IMR-90 (cell line): ENCODE data around the gene RAD51AP2. TPM values are rescaled to one million over a fixed set of nuclear protein-coding genes. Genes with fewer than 3 reads are reported as not detected.

Experiments used
- ATAC-seq: fragments of 200-7000 bp; cut with Tn5 transposase; 2 replicates; pipeline ENCODE4 v1.9.1; 2020; ENCODE audit warnings: low read depth, mild to moderate bottlenecking, moderate library complexity
- BruUV-seq: library from RNA; stranded (reverse); fragments of 400-500 nt; replicated peaks from 2 replicates; lab custom pipeline; 2021; lab: Mats Ljungman, UMichigan
- CTCF ChIA-PET: fragments of 300-600 bp; formaldehyde crosslinking; extraction: SDS; loops from one replicate; lab custom pipeline; 2021; ENCODE audit warnings: antibody characterized with exemption; lab: Yijun Ruan, JAX
- POLR2A ChIA-PET: fragments of 300-600 bp; sonication (Branson Sonifier 250); formaldehyde crosslinking; loops from one replicate; lab custom pipeline; 2022; ENCODE audit warnings: antibody characterized with exemption; ENCODE audit not compliant: unreplicated experiment; lab: Charles Lee
- DNase-seq: peaks from one replicate; pipeline ENCODE4 v3.0.0; 2013
- H2AFZ ChIP-seq: replicated peaks from 2 replicates; pipeline ENCODE3; 2013; ENCODE audit warnings: low read length, mild to moderate bottlenecking; ENCODE audit not compliant: poor library complexity
- H2AK5ac ChIP-seq: 2 replicates; pipeline ENCODE4 v1.6.1; 2013; ENCODE audit warnings: low read depth, low read length, inconsistent platforms
- H2AK9ac ChIP-seq: replicated peaks from 2 replicates; pipeline ENCODE3; 2013; ENCODE audit warnings: mild to moderate bottlenecking, low read depth, low read length, moderate library complexity; ENCODE audit not compliant: poor library complexity
- H2BK120ac ChIP-seq: 2 replicates; pipeline ENCODE4 v1.6.1; 2013; ENCODE audit warnings: low read depth, low read length, inconsistent platforms
- H2BK15ac ChIP-seq: 3 replicates; pipeline ENCODE4 v1.6.1; 2013; ENCODE audit warnings: low read depth, low read length, inconsistent platforms
- H2BK20ac ChIP-seq: 2 replicates; pipeline ENCODE4 v1.6.1; 2013; ENCODE audit warnings: low read depth, mild to moderate bottlenecking, inconsistent platforms, low read length, moderate library complexity
- H2BK5ac ChIP-seq: 2 replicates; pipeline ENCODE4 v1.6.1; 2013; ENCODE audit warnings: mild to moderate bottlenecking, low read depth, low read length, inconsistent platforms; ENCODE audit not compliant: poor library complexity, severe bottlenecking
- H3K14ac ChIP-seq: replicated peaks from 2 replicates; pipeline ENCODE4 v1.6.1; 2013; ENCODE audit warnings: low read depth, low read length, inconsistent platforms
- H3K18ac ChIP-seq: 2 replicates; pipeline ENCODE4 v1.6.1; 2013; ENCODE audit warnings: low read depth, low read length, control low read depth
- H3K23ac ChIP-seq: 2 replicates; pipeline ENCODE4 v1.6.1; 2013; ENCODE audit warnings: low read depth, low read length, inconsistent platforms
- H3K27ac ChIP-seq: 2 replicates; pipeline ENCODE4 v1.5.1; 2013; ENCODE audit warnings: mild to moderate bottlenecking, control low read depth, low read length; ENCODE audit not compliant: insufficient read depth
- H3K27me3 ChIP-seq: 2 replicates; pipeline ENCODE4 v1.6.1; 2013; ENCODE audit warnings: low read length; ENCODE audit not compliant: control insufficient read depth, insufficient read depth
- H3K36me3 ChIP-seq: 2 replicates; pipeline ENCODE4 v1.6.1; 2013; ENCODE audit warnings: low read length, mixed read lengths; ENCODE audit not compliant: control insufficient read depth, insufficient read depth
- H3K4ac ChIP-seq: 2 replicates; pipeline ENCODE4 v1.6.1; 2013; ENCODE audit warnings: low read depth, low read length, inconsistent platforms
- H3K4me1 ChIP-seq: 2 replicates; pipeline ENCODE4 v1.6.1; 2013; ENCODE audit warnings: low read length, mixed read lengths; ENCODE audit not compliant: control insufficient read depth, insufficient read depth
- H3K4me2 ChIP-seq: 2 replicates; pipeline ENCODE4 v1.6.1; 2013; ENCODE audit warnings: low read depth, mild to moderate bottlenecking, control low read depth, low read length, moderate library complexity
- H3K4me3 ChIP-seq: 2 replicates; pipeline ENCODE4 v1.5.1; 2013; ENCODE audit warnings: low read depth, mild to moderate bottlenecking, control low read depth, low read length, moderate library complexity; ENCODE audit not compliant: insufficient read depth
- H3K56ac ChIP-seq: 2 replicates; pipeline ENCODE4 v1.6.1; 2013; ENCODE audit warnings: low read length, inconsistent platforms; ENCODE audit not compliant: insufficient read depth; ENCODE audit errors: extremely low read depth
- H3K79me1 ChIP-seq, 2 experiments: 2 replicates each; pipeline ENCODE4 v1.6.1; 2013; ENCODE audit warnings: low read length in 2 of 2, inconsistent platforms in 1 of 2, low read depth in 1 of 2
- H3K9ac ChIP-seq: 2 replicates; pipeline ENCODE4 v1.6.1; 2013; ENCODE audit warnings: low read depth, low read length, control low read depth
- H3K9me1 ChIP-seq: 2 replicates; pipeline ENCODE4 v1.6.1; 2013; ENCODE audit warnings: low read length, inconsistent platforms; ENCODE audit not compliant: insufficient read depth
- H3K9me3 ChIP-seq: 2 replicates; pipeline ENCODE4 v1.6.1; 2013; ENCODE audit warnings: low read length; ENCODE audit not compliant: control insufficient read depth, insufficient read depth
- H4K20me1 ChIP-seq: 2 replicates; pipeline ENCODE4 v1.6.1; 2013; ENCODE audit warnings: low read length, inconsistent platforms; ENCODE audit not compliant: insufficient read depth
- H4K5ac ChIP-seq: 2 replicates; pipeline ENCODE4 v1.6.1; 2013; ENCODE audit warnings: mild to moderate bottlenecking, low read depth, low read length, control low read depth
- H4K8ac ChIP-seq, 2 experiments: 2 replicates each; pipeline ENCODE4 v1.6.1; 2013; ENCODE audit warnings: low read depth in 2 of 2, low read length in 2 of 2, control low read depth in 1 of 2, inconsistent platforms in 1 of 2
- H4K91ac ChIP-seq: 2 replicates; pipeline ENCODE4 v1.6.1; 2013; ENCODE audit warnings: low read depth, low read length, inconsistent platforms; ENCODE audit not compliant: insufficient read depth
- BHLHE40 ChIP-seq: fragments of 150-350 bp; IDR thresholded peaks from 2 replicates; pipeline ENCODE4 v1.6.1; 2016; ENCODE audit warnings: mild to moderate bottlenecking, low read depth, low read length
- CEBPB ChIP-seq: IDR thresholded peaks from 2 replicates; pipeline ENCODE4 v1.6.1; 2012; ENCODE audit warnings: low read depth, low read length, improper control_type of control experiment
- FOS ChIP-seq: fragments of 150-350 bp; IDR thresholded peaks from 2 replicates; pipeline ENCODE4 v1.6.1; 2016; ENCODE audit warnings: low read depth, low read length
- MAZ ChIP-seq: IDR thresholded peaks from 2 replicates; pipeline ENCODE4 v1.6.1; 2012; ENCODE audit warnings: low read depth, mild to moderate bottlenecking, low read length, improper control_type of control experiment, moderate library complexity, borderline replicate concordance
- NFE2L2 ChIP-seq: fragments of 150-350 bp; IDR thresholded peaks from 2 replicates; pipeline ENCODE4 v1.6.1; 2016; ENCODE audit warnings: low read depth, mild to moderate bottlenecking, low read length
- POLR2A ChIP-seq: IDR thresholded peaks from 2 replicates; pipeline ENCODE4 v1.6.1; 2012; ENCODE audit warnings: mild to moderate bottlenecking, low read depth, low read length
- RAD21 ChIP-seq: IDR thresholded peaks from 2 replicates; pipeline ENCODE4 v1.6.1; 2012; ENCODE audit warnings: low read length, improper control_type of control experiment
- RCOR1 ChIP-seq: IDR thresholded peaks from 2 replicates; pipeline ENCODE4 v1.6.1; 2012; ENCODE audit warnings: mild to moderate bottlenecking, low read length, improper control_type of control experiment; ENCODE audit not compliant: insufficient replicate concordance
- SMC3 ChIP-seq: fragments of 150-350 bp; IDR thresholded peaks from 2 replicates; pipeline ENCODE4 v1.6.1; 2016; ENCODE audit warnings: low read depth, mild to moderate bottlenecking, antibody characterized with exemption, low read length, moderate library complexity
- WGBS, 2 experiments: methylation state at CpG; one replicate each; pipeline versions ENCODE4 v1.1.5 to v1.1.7; 2013; ENCODE audit warnings: missing lambda C conversion rate in 2 of 2; ENCODE audit not compliant: insufficient read length in 1 of 2; ENCODE audit errors: extremely low coverage in 2 of 2; 5-methylcytosine and 5-hydroxymethylcytosine counted together
- dilution Hi-C: fragments of 300-500 bp; cut with HindIII; formaldehyde crosslinking; loops from one replicate; pipeline ENCODE4 v1.14.3; 2018; ENCODE audit warnings: low sequenced_read_pairs; ENCODE audit not compliant: unreplicated experiment
- in situ Hi-C: fragments of 300-500 bp; cut with MboI; formaldehyde crosslinking; loops from 3 replicates; pipeline ENCODE4 v1.14.3; 2019; ENCODE audit warnings: low sequenced_read_pairs, inconsistent platforms, mixed read lengths
- intact Hi-C: fragments of 100-400 bp; cut with micrococcal nuclease; formaldehyde crosslinking; loops from 2 replicates; pipeline ENCODE4 v1.10.0; 2022
- polyA plus RNA-seq, 3 experiments: library from polyadenylated mRNA; depleted of rRNA; stranded (reverse); fragments of >200 nt; gene quantifications; 2 replicates each; pipeline ENCODE4 v1.2.3, GENCODE V29; 2012; ENCODE audit warnings: low replicate concordance in 1 of 3
- total RNA-seq: library from RNA; depleted of rRNA; stranded (reverse); fragments of >200 nt; gene quantifications from 2 replicates; pipeline ENCODE4 v1.2.3, GENCODE V29; 2012
- TF ChIP-seq, protein P1 (sequence below): conservative IDR thresholded peaks from 2 replicates; pipeline ENCODE4 v1.5.1; 2012; ENCODE audit warnings: mild to moderate bottlenecking, low read depth, low read length, improper control_type of control experiment
- TF ChIP-seq, protein P2 (sequence below): fragments of 150-350 bp; IDR thresholded peaks from 2 replicates; pipeline ENCODE4 v1.6.1; 2017; ENCODE audit warnings: mild to moderate bottlenecking, antibody characterized with exemption, low read length, low read depth
- TF ChIP-seq, protein P3 (sequence below): fragments of 150-350 bp; IDR thresholded peaks from 2 replicates; pipeline ENCODE4 v1.6.1; 2016; ENCODE audit warnings: low read depth, mild to moderate bottlenecking, low read length, moderate library complexity, borderline replicate concordance

Gene RAD51AP2
- total and polyA plus RNA-seq, 2 of the 4 experiments (the other 2 are of a cell fraction) = not detected

DNA sequence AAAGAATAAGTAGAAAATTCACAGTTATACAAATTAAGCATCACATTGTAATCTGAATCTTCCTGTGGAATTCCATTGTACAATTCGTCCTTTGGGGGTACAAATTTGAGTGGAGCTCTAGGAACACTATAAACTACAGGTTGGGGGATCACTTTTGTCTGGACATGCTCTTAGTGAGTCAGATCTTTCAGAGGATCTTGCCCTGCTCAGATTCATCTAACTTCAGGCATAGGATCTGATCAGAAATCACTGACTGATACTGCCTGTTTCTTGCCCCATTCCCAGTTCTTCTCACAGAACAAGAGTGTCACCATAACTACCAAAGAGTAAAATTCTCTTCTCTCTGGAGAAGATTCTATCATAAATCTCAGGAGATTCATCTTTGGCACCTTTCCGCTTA lies 11.5 kb upstream of the RAD51AP2 start:
- no peak for ATAC-seq
- no peak overlapping the region for H2BK120ac ChIP-seq
- BruUV-seq = no TSS peak

More for the DNA sequence above, 11.5 kb upstream of the RAD51AP2 start:
- no peak overlapping the region for H3K9ac ChIP-seq
- TF ChIP-seq, protein P1, sequence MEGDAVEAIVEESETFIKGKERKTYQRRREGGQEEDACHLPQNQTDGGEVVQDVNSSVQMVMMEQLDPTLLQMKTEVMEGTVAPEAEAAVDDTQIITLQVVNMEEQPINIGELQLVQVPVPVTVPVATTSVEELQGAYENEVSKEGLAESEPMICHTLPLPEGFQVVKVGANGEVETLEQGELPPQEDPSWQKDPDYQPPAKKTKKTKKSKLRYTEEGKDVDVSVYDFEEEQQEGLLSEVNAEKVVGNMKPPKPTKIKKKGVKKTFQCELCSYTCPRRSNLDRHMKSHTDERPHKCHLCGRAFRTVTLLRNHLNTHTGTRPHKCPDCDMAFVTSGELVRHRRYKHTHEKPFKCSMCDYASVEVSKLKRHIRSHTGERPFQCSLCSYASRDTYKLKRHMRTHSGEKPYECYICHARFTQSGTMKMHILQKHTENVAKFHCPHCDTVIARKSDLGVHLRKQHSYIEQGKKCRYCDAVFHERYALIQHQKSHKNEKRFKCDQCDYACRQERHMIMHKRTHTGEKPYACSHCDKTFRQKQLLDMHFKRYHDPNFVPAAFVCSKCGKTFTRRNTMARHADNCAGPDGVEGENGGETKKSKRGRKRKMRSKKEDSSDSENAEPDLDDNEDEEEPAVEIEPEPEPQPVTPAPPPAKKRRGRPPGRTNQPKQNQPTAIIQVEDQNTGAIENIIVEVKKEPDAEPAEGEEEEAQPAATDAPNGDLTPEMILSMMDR = no peak
- TF ChIP-seq MAZ (no peak), SMC3 (no peak), FOS (no peak), NFE2L2 (no peak), CEBPB (no peak), RAD21 (no peak), RCOR1 (no peak), BHLHE40 (no peak), POLR2A (no peak)
- TF ChIP-seq, protein P2, sequence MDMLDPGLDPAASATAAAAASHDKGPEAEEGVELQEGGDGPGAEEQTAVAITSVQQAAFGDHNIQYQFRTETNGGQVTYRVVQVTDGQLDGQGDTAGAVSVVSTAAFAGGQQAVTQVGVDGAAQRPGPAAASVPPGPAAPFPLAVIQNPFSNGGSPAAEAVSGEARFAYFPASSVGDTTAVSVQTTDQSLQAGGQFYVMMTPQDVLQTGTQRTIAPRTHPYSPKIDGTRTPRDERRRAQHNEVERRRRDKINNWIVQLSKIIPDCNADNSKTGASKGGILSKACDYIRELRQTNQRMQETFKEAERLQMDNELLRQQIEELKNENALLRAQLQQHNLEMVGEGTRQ = no peak
- TF ChIP-seq, protein P3, sequence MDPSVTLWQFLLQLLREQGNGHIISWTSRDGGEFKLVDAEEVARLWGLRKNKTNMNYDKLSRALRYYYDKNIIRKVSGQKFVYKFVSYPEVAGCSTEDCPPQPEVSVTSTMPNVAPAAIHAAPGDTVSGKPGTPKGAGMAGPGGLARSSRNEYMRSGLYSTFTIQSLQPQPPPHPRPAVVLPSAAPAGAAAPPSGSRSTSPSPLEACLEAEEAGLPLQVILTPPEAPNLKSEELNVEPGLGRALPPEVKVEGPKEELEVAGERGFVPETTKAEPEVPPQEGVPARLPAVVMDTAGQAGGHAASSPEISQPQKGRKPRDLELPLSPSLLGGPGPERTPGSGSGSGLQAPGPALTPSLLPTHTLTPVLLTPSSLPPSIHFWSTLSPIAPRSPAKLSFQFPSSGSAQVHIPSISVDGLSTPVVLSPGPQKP = no peak
- H3K79me1 ChIP-seq = no peaks in the 10 kb centered on the region
- no peak overlapping the region for H4K91ac ChIP-seq
- dilution Hi-C loops = no loop called here
- no peak overlapping the region for H3K4ac ChIP-seq
- no peak overlapping the region for H3K56ac ChIP-seq
- H3K27ac ChIP-seq = no peak overlapping the region
- no peak overlapping the region for H3K23ac ChIP-seq
- no peak for DNase-seq
- POLR2A ChIA-PET = no interaction called here
- no peak overlapping the region for H4K8ac ChIP-seq
- no peak overlapping the region for H2BK20ac ChIP-seq
- H3K4me3 ChIP-seq = no peak overlapping the region
- H3K14ac ChIP-seq = no peak overlapping the region
- H3K9me3 ChIP-seq = no peaks in the 10 kb centered on the region
- H3K9me1 ChIP-seq = no peaks in the 10 kb centered on the region
- H2BK5ac ChIP-seq = no peak overlapping the region
- no peak overlapping the region for H2AK9ac ChIP-seq
- no peak overlapping the region for H3K4me2 ChIP-seq
- no peak overlapping the region for H2AK5ac ChIP-seq
- CTCF ChIA-PET = no interaction called here
- no peaks in the 10 kb centered on the region for H3K4me1 ChIP-seq
- H3K36me3 ChIP-seq = no peaks in the 10 kb centered on the region
- no peaks in the 10 kb centered on the region for H3K27me3 ChIP-seq
- H2BK15ac ChIP-seq = no peak overlapping the region
- H2AFZ ChIP-seq = no peak overlapping the region
- H4K20me1 ChIP-seq = no peaks in the 10 kb centered on the region
- in situ Hi-C loops = no loop called here
- no peak overlapping the region for H4K5ac ChIP-seq
- intact Hi-C loops = no loop called here
- H3K18ac ChIP-seq = no peak overlapping the region
- no CpG with 5 or more reads among the region's 2 CpGs for WGBS, 2 experiments
